ENCODE measurements around the gene SEPTIN8. TPM values are rescaled to one million over a fixed set of nuclear protein-coding genes. Genes with fewer than 3 reads are reported as not detected.
"Not testable (repeated sequence)": the region's sequence is repeated elsewhere in the genome, so short reads cannot be mapped to it uniquely, and the experiment has no call there.

SEPTIN8 gene
- total and polyA plus RNA-seq, 9 donors: 18.7 to 54.5 (median 36.8) TPM

- Histone ChIP-seq H3K4me3 (no peak overlapping the region), H3K36me3 (no peaks in the 10 kb centered on the region), H3K27ac (no peak overlapping the region), H3K27me3 (no peaks in the 10 kb centered on the region), H3K9me3 (peaks cover 0 to 4% of the 10 kb centered on the region in 2 donors), H3K4me1 (ENCODE audit: insufficient read depth) (no peaks in the 10 kb centered on the region)
- TF ChIP-seq CTCF (IDR thresholded peaks at IDR 0.05): no peak
- no peak for TF ChIP-seq EP300 (IDR thresholded peaks at IDR 0.05)
- TF ChIP-seq POLR2A (IDR thresholded peaks at IDR 0.05): no peak
- intact Hi-C loops (cut with DNase I): loop anchor here in 1 of 4 donors (10.0 kb wide), 1 partner anchor 77 kb away; the partner anchor contains the start of gene KIF3A
- no peak for DNase-seq
- WGBS, 3 donors: 51 to 62% (median 61%) methylated on average over 18 of the region's 18 CpGs
Measured at GRCh38 chr5:132812123-132812765, 35.2 kb upstream of the SEPTIN8 start.

- Histone ChIP-seq H3K27me3 (no peaks in the 10 kb centered on the region), H3K27ac (no peak overlapping the region), H3K4me3 (no peak overlapping the region), H3K4me1 (ENCODE audit: insufficient read depth) (no peaks in the 10 kb centered on the region), H3K36me3 (no peaks in the 10 kb centered on the region), H3K9me3 (peaks cover 0 to 4% of the 10 kb centered on the region in 2 donors)
- 82 to 90% (median 86%) methylated on average over 5 of the region's 5 CpGs for WGBS, 3 donors
- TF ChIP-seq EP300 (IDR thresholded peaks at IDR 0.05): no peak
- no peak for DNase-seq
- intact Hi-C loops (cut with DNase I): loop anchor here in 1 of 4 donors (10.0 kb wide), 1 partner anchor 76 kb away; the partner anchor contains the start of gene KIF3A
Measured at GRCh38 chr5:132810605-132811004, 33.6 kb upstream of the SEPTIN8 start.

DNA sequence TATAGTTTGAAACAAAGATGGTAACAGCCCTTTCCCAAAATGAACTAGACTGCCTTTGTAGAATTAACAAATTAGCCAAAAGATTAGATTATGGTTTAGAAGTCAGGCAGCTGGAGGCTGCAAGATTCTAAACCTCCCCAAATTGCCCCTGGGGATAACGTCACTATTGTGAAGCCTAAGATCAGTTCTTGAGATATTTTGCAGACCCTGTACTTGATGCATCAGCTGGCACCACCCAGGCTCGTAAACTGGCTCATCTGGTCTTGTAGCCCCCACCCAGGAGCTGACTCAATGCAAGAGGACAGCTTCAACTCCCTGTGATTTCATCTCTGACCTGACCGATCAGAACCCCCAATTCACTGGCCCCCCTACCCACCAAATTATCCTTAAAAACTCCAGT, 31.8 kb upstream of the SEPTIN8 start:
- Histone ChIP-seq H3K27ac (no peak overlapping the region), H3K4me3 (no peak overlapping the region), H3K36me3 (no peaks in the 10 kb centered on the region), H3K4me1 (ENCODE audit: insufficient read depth) (no peaks in the 10 kb centered on the region), H3K9me3 (no peaks in the 10 kb centered on the region), H3K27me3 (no peaks in the 10 kb centered on the region)
- 24 to 73% (median 35%) methylated on average over 3 of the region's 3 CpGs for WGBS, 3 donors
- intact Hi-C loops (cut with DNase I): no loop called here
- no peak for TF ChIP-seq EP300 (IDR thresholded peaks at IDR 0.05)
- TF ChIP-seq CTCF (IDR thresholded peaks at IDR 0.05): no peak
- no peak for TF ChIP-seq POLR2A (IDR thresholded peaks at IDR 0.05)
- no peak for DNase-seq

DNA sequence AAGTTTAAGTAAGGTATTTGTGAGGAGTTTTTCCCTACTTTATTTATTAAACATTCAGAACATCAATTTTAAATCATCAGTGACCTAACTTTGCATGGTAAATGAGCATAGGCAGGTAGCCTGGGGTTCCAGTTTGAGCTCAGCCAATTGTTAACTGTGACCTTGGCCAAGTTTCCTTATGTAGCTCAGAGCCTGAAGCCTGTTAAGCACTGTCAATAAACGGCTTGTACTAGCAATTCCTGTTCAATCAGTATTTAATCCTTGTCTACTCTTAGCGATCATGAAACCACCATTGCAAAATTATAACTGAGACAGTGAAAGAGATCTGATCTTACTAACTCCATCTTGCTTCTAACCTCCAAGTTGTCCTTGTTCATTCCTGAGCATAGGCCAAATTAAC, 31.4 kb upstream of the SEPTIN8 start:
- Histone ChIP-seq H3K27me3 (no peaks in the 10 kb centered on the region), H3K4me1 (ENCODE audit: insufficient read depth) (no peaks in the 10 kb centered on the region), H3K4me3 (no peak overlapping the region), H3K9me3 (no peaks in the 10 kb centered on the region), H3K27ac (no peak overlapping the region), H3K36me3 (no peaks in the 10 kb centered on the region)
- no peak for TF ChIP-seq POLR2A (IDR thresholded peaks at IDR 0.05)
- TF ChIP-seq CTCF (IDR thresholded peaks at IDR 0.05): no peak
- TF ChIP-seq EP300 (IDR thresholded peaks at IDR 0.05): no peak
- DNase-seq: no peak
- WGBS, 3 donors: 26 to 53% (median 40%) methylated on average over 2 of the region's 2 CpGs
- intact Hi-C loops (cut with DNase I): no loop called here

- Histone ChIP-seq H3K9me3 (no peaks in the 10 kb centered on the region), H3K4me3 (no peak overlapping the region), H3K27ac (no peak overlapping the region), H3K36me3 (no peaks in the 10 kb centered on the region), H3K4me1 (ENCODE audit: insufficient read depth) (no peaks in the 10 kb centered on the region), H3K27me3 (no peaks in the 10 kb centered on the region)
- intact Hi-C loops (cut with DNase I): no loop called here
- TF ChIP-seq EP300 (IDR thresholded peaks at IDR 0.05): no peak
- TF ChIP-seq POLR2A (IDR thresholded peaks at IDR 0.05): no peak
- TF ChIP-seq CTCF (IDR thresholded peaks at IDR 0.05): no peak
- no peak for DNase-seq
- 71 to 78% (median 78%) methylated on average over 12 of the region's 12 CpGs for WGBS, 3 donors
Measured at GRCh38 chr5:132807163-132807838, 30.3 kb upstream of the SEPTIN8 start.

DNA sequence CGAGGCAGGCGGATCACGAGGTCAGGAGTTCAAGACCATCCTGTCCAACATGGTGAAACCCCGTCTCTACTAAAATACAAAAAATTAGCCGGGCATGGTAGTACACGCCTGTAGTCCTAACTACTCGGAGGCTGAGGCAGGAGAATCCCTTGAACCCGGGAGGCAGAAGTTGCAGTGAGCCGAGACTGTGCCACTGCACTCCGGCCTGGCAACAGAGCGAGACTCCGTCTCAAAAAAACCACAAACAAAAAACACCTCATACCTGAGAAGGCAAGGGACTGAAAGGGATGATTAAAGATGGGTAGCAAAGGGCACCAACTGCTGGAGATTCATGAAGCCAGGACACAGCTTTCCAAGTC, 29.7 kb upstream of the SEPTIN8 start:
- H3K9me3 ChIP-seq; H3K27ac ChIP-seq; intact Hi-C loops (cut with DNase I); H3K27me3 ChIP-seq; H3K36me3 ChIP-seq; H3K4me3 ChIP-seq; DNase-seq; H3K4me1 ChIP-seq (ENCODE audit: insufficient read depth): not testable (repeated sequence)
- WGBS, 3 donors: 94 to 95% (median 95%) methylated on average over 12 of the region's 12 CpGs

- H3K9me3 ChIP-seq; H3K27me3 ChIP-seq; H3K27ac ChIP-seq; H3K4me3 ChIP-seq; H3K4me1 ChIP-seq (ENCODE audit: insufficient read depth); H3K36me3 ChIP-seq; DNase-seq; intact Hi-C loops (cut with DNase I): not testable (repeated sequence)
- 62 to 95% (median 94%) methylated on average over 6 of the region's 6 CpGs for WGBS, 3 donors
Measured at GRCh38 chr5:132805872-132806271, 28.8 kb upstream of the SEPTIN8 start.

Measured in ovary (tissue), 9 donors.